Measurements from ENCODE around the gene ITPR1. TPM values are rescaled to one million over a fixed set of nuclear protein-coding genes. Genes with fewer than 3 reads are reported as not detected.
A peak's percentile ranks its signal among the peaks of the same experiment; 100 is the strongest.

Gene ITPR1
- total and polyA plus RNA-seq, 4 experiments from 2014 or later, result 6.1 to 72.8 (median 44.2) TPM

- ChIA-PET CTCF (ENCODE audit: partially characterized antibody) (interaction anchor here (2.6 to 4.4 kb wide), 4 partner anchors 10 to 144 kb away, joined by 13 to 28 read pairs (median 26); no protein-coding TSS in a partner anchor), POLR2A (ENCODE audit: partially characterized antibody) (interaction anchor here (1.0 to 5.6 kb wide), 6 partner anchors 8 to 72 kb away, joined by 3 to 106 read pairs (median 40); partner anchors contain the start of gene SUMF1)
- Mint-ChIP-seq H3K9me3 (no peaks in the 10 kb centered on the region), H3K4me3 (peak overlapping the region; percentile 91 to 98 (median 96)), H3K36me3 (peaks cover 15 to 25% of the 10 kb centered on the region in 2 donors), H3K27ac (peak overlapping the region; percentile 18 to 94 (median 90)), H3K4me1 (peaks cover 30 to 51% (median 43%) of the 10 kb centered on the region in 4 donors), H3K27me3 (peaks cover 2 to 3% of the 10 kb centered on the region in 2 donors)
- no peaks in the 10 kb centered on the region for H3K27me3 ChIP-seq (ENCODE audit: insufficient read depth, low read length)
- DNase-seq, result no peak
- intact Hi-C loops (cut with micrococcal nuclease), result loop anchor here (10.0 kb wide), 2 partner anchors 339 to 629 kb away; partner anchors contain the start of gene ARL8B
- no peaks in the 10 kb centered on the region for H3K9me3 ChIP-seq (ENCODE audit: control insufficient read depth in 1 of 2, low read length in 2 of 2)
- peak overlapping the region; percentile 76 to 87 for H3K4me3 ChIP-seq (ENCODE audit: low read length in 2 of 2)
- H3K4me1 ChIP-seq (ENCODE audit: insufficient read depth, low read length), result peaks cover 41% of the 10 kb centered on the region
- no peaks in the 10 kb centered on the region for H3K36me3 ChIP-seq (ENCODE audit: insufficient read depth, low read length)
- peak overlapping the region; percentile 71 for H3K27ac ChIP-seq (ENCODE audit: low read depth, low read length)
Measured at GRCh38 chr3:4495294-4496086, 2.3 kb downstream of the ITPR1 start.

- Mint-ChIP-seq H3K36me3 (peaks cover 18 to 28% of the 10 kb centered on the region in 2 donors), H3K4me1 (peaks cover 30 to 51% (median 40%) of the 10 kb centered on the region in 4 donors), H3K27ac (peak overlapping the region in 6 of 7 donors; percentile 44 to 94 (median 90)), H3K9me3 (no peaks in the 10 kb centered on the region), H3K27me3 (peaks cover under 1 to 2% of the 10 kb centered on the region in 2 donors), H3K4me3 (peak overlapping the region in 6 of 8 donors; percentile 70 to 98 (median 96))
- CTCF ChIA-PET (ENCODE audit: partially characterized antibody), result interaction anchor here (3.5 to 4.4 kb wide), 2 partner anchors 9 to 145 kb away, joined by 27 to 28 read pairs; no protein-coding TSS in a partner anchor
- no peak for DNase-seq
- no peaks in the 10 kb centered on the region for H3K36me3 ChIP-seq (ENCODE audit: insufficient read depth, low read length)
- H3K4me1 ChIP-seq (ENCODE audit: insufficient read depth, low read length), result peaks cover 41% of the 10 kb centered on the region
- intact Hi-C loops (cut with micrococcal nuclease), result loop anchor here (10.0 kb wide), 2 partner anchors 339 to 629 kb away; partner anchors contain the start of gene ARL8B
- H3K9me3 ChIP-seq (ENCODE audit: control insufficient read depth in 1 of 2, low read length in 2 of 2), result no peaks in the 10 kb centered on the region
- POLR2A ChIA-PET (ENCODE audit: partially characterized antibody), result interaction anchor here (1.6 to 5.6 kb wide), 3 partner anchors 8 to 29 kb away, joined by 7 to 106 read pairs (median 95); partner anchors contain the start of gene SUMF1
- H3K27me3 ChIP-seq (ENCODE audit: insufficient read depth, low read length), result no peaks in the 10 kb centered on the region
- H3K27ac ChIP-seq (ENCODE audit: low read depth, low read length), result no peak overlapping the region
- no peak overlapping the region for H3K4me3 ChIP-seq (ENCODE audit: low read length in 2 of 2)
Measured at GRCh38 chr3:4496087-4496452, 2.9 kb downstream of the ITPR1 start.

GRCh38 chr3:4497005-4497692 lies 4.0 kb downstream of the ITPR1 start:
- Histone ChIP-seq H3K27ac (ENCODE audit: low read depth, low read length) (no peak overlapping the region), H3K4me1 (ENCODE audit: insufficient read depth, low read length) (peaks cover 35% of the 10 kb centered on the region), H3K4me3 (ENCODE audit: low read length in 2 of 2) (no peak overlapping the region), H3K36me3 (ENCODE audit: insufficient read depth, low read length) (no peaks in the 10 kb centered on the region), H3K27me3 (ENCODE audit: insufficient read depth, low read length) (no peaks in the 10 kb centered on the region), H3K9me3 (ENCODE audit: control insufficient read depth in 1 of 2, low read length in 2 of 2) (no peaks in the 10 kb centered on the region)
- DNase-seq, result no peak
- Mint-ChIP-seq H3K27ac (peak overlapping the region in 1 of 7 donors; percentile 58), H3K27me3 (peaks cover 0 to 2% of the 10 kb centered on the region in 2 donors), H3K9me3 (no peaks in the 10 kb centered on the region), H3K36me3 (peaks cover 22 to 33% of the 10 kb centered on the region in 2 donors), H3K4me1 (peaks cover 30 to 52% (median 37%) of the 10 kb centered on the region in 4 donors), H3K4me3 (no peak overlapping the region)
- POLR2A ChIA-PET (ENCODE audit: partially characterized antibody), result interaction anchor here (1.6 kb wide), 1 partner anchor 7 kb away, joined by 7 read pairs; no protein-coding TSS in a partner anchor
- CTCF ChIA-PET (ENCODE audit: partially characterized antibody), result no interaction called here
- intact Hi-C loops (cut with micrococcal nuclease), result loop anchor here (10.0 kb wide), 2 partner anchors 338 to 628 kb away; partner anchors contain the start of gene ARL8B

- Histone ChIP-seq H3K4me1 (ENCODE audit: insufficient read depth, low read length) (peaks cover 32% of the 10 kb centered on the region), H3K27me3 (ENCODE audit: insufficient read depth, low read length) (no peaks in the 10 kb centered on the region), H3K9me3 (ENCODE audit: control insufficient read depth in 1 of 2, low read length in 2 of 2) (no peaks in the 10 kb centered on the region), H3K27ac (ENCODE audit: low read depth, low read length) (no peak overlapping the region), H3K36me3 (ENCODE audit: insufficient read depth, low read length) (no peaks in the 10 kb centered on the region), H3K4me3 (ENCODE audit: low read length in 2 of 2) (no peak overlapping the region)
- H3K27me3 Mint-ChIP-seq, result peaks cover 0 to 2% of the 10 kb centered on the region in 2 donors
- no peak for DNase-seq
- H3K9me3 Mint-ChIP-seq, result no peaks in the 10 kb centered on the region
- H3K27ac Mint-ChIP-seq, result peak overlapping the region in 4 of 7 donors; percentile 24 to 71 (median 52)
- H3K36me3 Mint-ChIP-seq, result peaks cover 23 to 33% of the 10 kb centered on the region in 2 donors
- peaks cover 30 to 47% (median 36%) of the 10 kb centered on the region in 4 donors for H3K4me1 Mint-ChIP-seq
- ChIA-PET POLR2A (ENCODE audit: partially characterized antibody) (no interaction called here), CTCF (ENCODE audit: partially characterized antibody) (no interaction called here)
- intact Hi-C loops (cut with micrococcal nuclease), result loop anchor here (10.0 kb wide), 2 partner anchors 337 to 627 kb away; partner anchors contain the start of gene ARL8B
- no peak overlapping the region for H3K4me3 Mint-ChIP-seq
Measured at GRCh38 chr3:4497843-4498324, 4.7 kb downstream of the ITPR1 start.

GRCh38 chr3:4498446-4498845 lies 5.3 kb downstream of the ITPR1 start:
- Mint-ChIP-seq H3K27me3 (no peaks in the 10 kb centered on the region), H3K4me1 (peaks cover 30 to 46% (median 38%) of the 10 kb centered on the region in 4 donors), H3K36me3 (peaks cover 23 to 29% of the 10 kb centered on the region in 2 donors), H3K27ac (peak overlapping the region in 2 of 7 donors; percentile 7 to 51), H3K9me3 (no peaks in the 10 kb centered on the region), H3K4me3 (peak overlapping the region in 1 of 8 donors; percentile 25)
- POLR2A ChIA-PET (ENCODE audit: partially characterized antibody), result no interaction called here
- H3K27ac ChIP-seq (ENCODE audit: low read depth, low read length), result no peak overlapping the region
- H3K4me3 ChIP-seq (ENCODE audit: low read length in 2 of 2), result no peak overlapping the region
- intact Hi-C loops (cut with micrococcal nuclease), result loop anchor here (10.0 kb wide), 2 partner anchors 336 to 626 kb away; partner anchors contain the start of gene ARL8B
- CTCF ChIA-PET (ENCODE audit: partially characterized antibody), result no interaction called here
- H3K36me3 ChIP-seq (ENCODE audit: insufficient read depth, low read length), result no peaks in the 10 kb centered on the region
- no peaks in the 10 kb centered on the region for H3K9me3 ChIP-seq (ENCODE audit: control insufficient read depth in 1 of 2, low read length in 2 of 2)
- no peaks in the 10 kb centered on the region for H3K27me3 ChIP-seq (ENCODE audit: insufficient read depth, low read length)
- no peak for DNase-seq
- H3K4me1 ChIP-seq (ENCODE audit: insufficient read depth, low read length), result peaks cover 35% of the 10 kb centered on the region

- intact Hi-C loops (cut with micrococcal nuclease), result no loop called here
- Mint-ChIP-seq H3K27me3 (no peaks in the 10 kb centered on the region), H3K9me3 (no peaks in the 10 kb centered on the region), H3K27ac (no peak overlapping the region), H3K36me3 (peaks cover 23 to 27% of the 10 kb centered on the region in 2 donors), H3K4me3 (no peak overlapping the region), H3K4me1 (peaks cover 32 to 50% (median 38%) of the 10 kb centered on the region in 4 donors)
- Histone ChIP-seq H3K9me3 (ENCODE audit: control insufficient read depth in 1 of 2, low read length in 2 of 2) (no peaks in the 10 kb centered on the region), H3K36me3 (ENCODE audit: insufficient read depth, low read length) (no peaks in the 10 kb centered on the region), H3K27me3 (ENCODE audit: insufficient read depth, low read length) (no peaks in the 10 kb centered on the region), H3K27ac (ENCODE audit: low read depth, low read length) (no peak overlapping the region), H3K4me1 (ENCODE audit: insufficient read depth, low read length) (peaks cover 43% of the 10 kb centered on the region), H3K4me3 (ENCODE audit: low read length in 2 of 2) (no peak overlapping the region)
- CTCF ChIA-PET (ENCODE audit: partially characterized antibody), result interaction anchor here (1.4 kb wide), 1 partner anchor 132 kb away, joined by 5 read pairs; no protein-coding TSS in a partner anchor
- POLR2A ChIA-PET (ENCODE audit: partially characterized antibody), result interaction anchor here (5.1 kb wide), 1 partner anchor 8 kb away, joined by 60 read pairs; the partner anchor contains the start of gene ITPR1
- DNase-seq, result no peak
Measured at GRCh38 chr3:4501437-4501836, 8.3 kb downstream of the ITPR1 start.
